ENCODE measurements around the gene NTHL1.

NTHL1 gene

DNA sequence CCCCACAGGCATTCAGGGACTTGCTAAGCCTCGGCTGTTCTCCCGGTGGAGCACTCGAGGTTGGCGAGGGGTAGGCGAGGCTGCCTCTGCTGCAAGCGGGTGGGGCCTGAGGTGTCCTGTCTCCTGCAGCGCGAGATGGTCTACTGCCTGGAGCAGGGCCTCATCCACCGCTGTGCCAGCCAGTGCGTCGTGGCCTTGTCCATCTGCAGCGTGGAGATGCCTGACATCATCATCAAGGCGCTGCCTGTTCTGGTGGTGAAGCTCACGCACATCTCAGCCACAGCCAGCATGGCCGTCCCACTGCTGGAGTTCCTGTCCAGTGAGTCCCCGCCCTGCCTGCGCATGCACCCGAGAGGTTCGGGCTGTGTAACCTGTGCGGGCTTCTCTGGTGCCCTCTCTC, 26.4 kb upstream of the NTHL1 start:
- no peak for TF ChIP-seq CTCF (IDR thresholded peaks at IDR 0.05; ENCODE audit: low read length, missing control alignments)
- no peak overlapping the region for H3K4me3 ChIP-seq (replicated peaks; ENCODE audit: low read depth, low read length)
- no peak for DNase-seq (ENCODE audit: low read depth)

GRCh38 chr16:2072926-2073325, 25.3 kb upstream of the NTHL1 start:
- TF ChIP-seq CTCF (IDR thresholded peaks at IDR 0.05; ENCODE audit: low read length, missing control alignments), result no peak
- DNase-seq (ENCODE audit: low read depth), result no peak
- no peak overlapping the region for H3K4me3 ChIP-seq (replicated peaks; ENCODE audit: low read depth, low read length)

DNA sequence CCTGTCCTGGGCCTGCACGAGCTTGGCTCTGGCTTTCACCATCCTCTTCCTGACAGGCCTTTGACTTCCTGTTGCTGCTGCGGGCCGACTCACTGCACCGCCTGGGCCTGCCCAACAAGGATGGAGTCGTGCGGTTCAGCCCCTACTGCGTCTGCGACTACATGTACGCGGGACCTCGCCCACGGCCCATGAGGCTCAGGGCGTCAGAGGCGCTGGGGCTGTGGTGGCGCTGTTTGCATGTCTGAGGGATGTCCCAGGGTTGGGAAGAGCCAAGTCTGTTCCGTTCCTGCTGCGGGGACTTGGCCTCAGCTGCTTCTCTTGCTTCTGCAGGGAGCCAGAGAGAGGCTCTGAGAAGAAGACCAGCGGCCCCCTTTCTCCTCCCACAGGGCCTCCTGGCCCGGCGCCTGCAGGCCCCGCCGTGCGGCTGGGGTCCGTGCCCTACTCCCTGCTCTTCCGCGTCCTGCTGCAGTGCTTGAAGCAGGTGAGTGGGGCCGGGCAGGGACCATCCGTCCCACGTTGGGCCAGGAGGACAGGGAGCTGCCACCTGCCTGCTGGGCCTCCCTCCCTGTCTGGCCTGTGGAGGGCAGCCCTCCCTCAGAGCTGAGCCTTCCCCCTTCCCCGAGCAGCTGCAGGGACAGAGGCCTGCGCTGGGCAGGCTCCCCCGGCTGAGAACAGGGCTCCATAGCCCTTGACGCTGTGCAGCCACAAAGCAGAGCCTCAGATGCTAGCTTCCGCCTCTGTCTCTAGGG, 24.0 kb upstream of the NTHL1 start:
- no peak overlapping the region for H3K4me3 ChIP-seq (replicated peaks; ENCODE audit: low read depth, low read length)
- no peak for DNase-seq (ENCODE audit: low read depth)
- no peak for TF ChIP-seq CTCF (IDR thresholded peaks at IDR 0.05; ENCODE audit: low read length, missing control alignments)

GRCh38 chr16:2070576-2071453, 23.2 kb upstream of the NTHL1 start:
- no peak overlapping the region for H3K4me3 ChIP-seq (replicated peaks; ENCODE audit: low read depth, low read length)
- no peak for DNase-seq (ENCODE audit: low read depth)
- no peak for TF ChIP-seq CTCF (IDR thresholded peaks at IDR 0.05; ENCODE audit: low read length, missing control alignments)

DNA sequence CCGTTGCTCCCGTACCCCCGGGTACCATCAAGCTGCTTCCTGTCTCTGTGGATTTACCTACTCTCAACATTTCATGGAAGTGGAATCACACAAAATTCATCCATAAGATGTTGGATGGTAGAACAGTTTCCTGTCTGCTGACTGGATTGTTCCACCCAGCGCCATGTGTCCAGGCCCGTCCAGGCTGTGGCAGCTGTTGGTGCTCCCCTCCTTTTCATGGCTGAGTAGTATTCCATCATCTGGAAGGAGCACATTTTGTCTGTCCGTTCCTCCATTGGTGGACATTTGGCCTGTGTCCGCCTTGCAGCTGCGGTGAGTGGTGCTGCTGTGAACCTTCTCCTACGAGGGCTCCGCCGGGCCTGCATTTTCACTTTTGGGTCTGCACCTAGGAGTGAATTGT, 18.5 kb upstream of the NTHL1 start:
- no peak overlapping the region for H3K4me3 ChIP-seq (replicated peaks; ENCODE audit: low read depth, low read length)
- no peak for DNase-seq (ENCODE audit: low read depth)
- TF ChIP-seq CTCF (IDR thresholded peaks at IDR 0.05; ENCODE audit: low read length, missing control alignments), result no peak

DNA sequence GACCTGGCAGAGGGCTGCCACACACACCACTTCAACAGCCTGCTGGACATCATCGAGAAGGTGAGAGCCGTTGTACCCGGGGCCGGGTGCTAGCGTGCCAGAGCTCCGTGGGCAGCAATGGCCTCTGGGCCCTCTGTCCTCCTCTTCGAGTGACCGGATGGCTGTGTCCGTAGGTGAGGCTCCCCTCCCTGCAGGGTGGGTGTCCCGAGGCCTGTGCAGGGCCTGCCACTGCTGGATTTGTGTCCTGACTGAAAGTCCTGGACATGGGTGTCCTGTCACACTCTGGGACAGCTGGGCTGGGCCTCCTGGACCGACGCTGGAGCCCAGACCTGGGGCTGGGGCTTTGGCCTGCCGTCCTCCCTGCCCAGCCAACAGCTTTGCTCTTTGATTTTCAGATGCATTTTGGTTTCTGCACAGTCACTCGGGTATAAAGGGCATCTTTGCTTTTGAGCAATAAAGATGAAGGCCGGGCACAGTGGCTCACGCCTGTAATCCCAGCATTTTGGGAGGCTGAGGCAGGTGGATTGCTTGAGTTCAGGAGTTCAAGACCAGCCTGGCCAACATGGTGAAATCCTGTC, 16.8 kb upstream of the NTHL1 start:
- H3K4me3 ChIP-seq (replicated peaks; ENCODE audit: low read depth, low read length), result no peak overlapping the region
- no peak for DNase-seq (ENCODE audit: low read depth)
- no peak for TF ChIP-seq CTCF (IDR thresholded peaks at IDR 0.05; ENCODE audit: low read length, missing control alignments)

Measured in fibroblast of pulmonary artery (primary cell).